Germinal center (tissue), 1 donor: Measurements from ENCODE around the gene PPP1R3D.
A peak's percentile ranks its signal among the peaks of the same experiment; 100 is the strongest.
"Not testable (repeated sequence)": the region's sequence is repeated elsewhere in the genome, so short reads cannot be mapped to it uniquely, and the experiment has no call there.

Source experiments
- DNase-seq: peaks from one replicate; pipeline ENCODE4 v3.0.0; 2012; ENCODE audit warnings: mixed read lengths, low spot score

Gene PPP1R3D

GRCh38 chr20:59925359-59925758 lies 14.7 kb downstream of the PPP1R3D start:
- no peak for DNase-seq

GRCh38 chr20:59923514-59923913 lies 16.6 kb downstream of the PPP1R3D start:
- no peak for DNase-seq

GRCh38 chr20:59920944-59921343 lies 19.2 kb downstream of the PPP1R3D start:
- DNase-seq = no peak

GRCh38 chr20:59912609-59913008 lies 27.5 kb downstream of the PPP1R3D start:
- no peak for DNase-seq

- no peak for DNase-seq
These were observed 29.1 kb downstream of the PPP1R3D start for GRCh38 chr20:59911041-59911440.

- DNase-seq = no peak
These were observed 31.2 kb downstream of the PPP1R3D start for GRCh38 chr20:59908855-59909254.

- no peak for DNase-seq
These were observed 36.5 kb downstream of the PPP1R3D start for GRCh38 chr20:59903621-59904020.

- DNase-seq = no peak
These were observed 37.6 kb downstream of the PPP1R3D start for GRCh38 chr20:59902470-59902869.

GRCh38 chr20:59895908-59896307 lies 44.2 kb downstream of the PPP1R3D start:
- DNase-seq = no peak

- DNase-seq = peak; percentile 3
These were observed 48.5 kb downstream of the PPP1R3D start for GRCh38 chr20:59891581-59891980.

- not testable (repeated sequence) for DNase-seq
These were observed 50.1 kb downstream of the PPP1R3D start for GRCh38 chr20:59890035-59890434.

GRCh38 chr20:59888050-59888449 lies 52.1 kb downstream of the PPP1R3D start:
- no peak for DNase-seq
